WTC11 (cell line): ENCODE measurements around the gene STUM.

Experiments used
- CREM ChIP-seq: sonication (generic); formaldehyde crosslinking; IDR thresholded peaks from 2 replicates; pipeline ENCODE4 v1.8.1; 2022; ENCODE audit warnings: mild to moderate bottlenecking, missing genetic modification reagents, moderate library complexity
- IRF2 ChIP-seq: sonication (generic); formaldehyde crosslinking; IDR thresholded peaks from 2 replicates; pipeline ENCODE4 v1.8.0; 2022; ENCODE audit warnings: low read depth, missing genetic modification reagents, borderline replicate concordance
- MAX ChIP-seq: sonication (generic); formaldehyde crosslinking; IDR thresholded peaks from 2 replicates; pipeline ENCODE4 v1.8.0; 2022; ENCODE audit warnings: mild to moderate bottlenecking, missing genetic modification reagents
- ZNF416 ChIP-seq: fragments of 250-450 bp; sonication (Bioruptor Pico); IDR thresholded peaks from 2 replicates; pipeline ENCODE4 v1.9.0; 2021; ENCODE audit warnings: mild to moderate bottlenecking, inconsistent platforms

- TF ChIP-seq ZNF416 (CRISPR knock-in tag) (no peak), IRF2 (CRISPR knock-in tag) (no peak), MAX (CRISPR knock-in tag) (no peak), CREM (CRISPR knock-in tag) (no peak)
These were observed 59.3 kb downstream of the STUM start for GRCh38 chr1:226607821-226608220.
